WI38 (cell line): Measurements from ENCODE around the gene RTN4RL1.
A peak's percentile ranks its signal among the peaks of the same experiment; 100 is the strongest.

Experiments
- H3K4me3 ChIP-seq: 2 replicates; pipeline ENCODE4 v1.5.1; 2011; ENCODE audit warnings: low read depth, mild to moderate bottlenecking, control low read depth, low read length
- TF ChIP-seq, protein P1 (sequence below): IDR thresholded peaks from 2 replicates; pipeline ENCODE4 v1.5.1; 2012; ENCODE audit warnings: low read depth, mild to moderate bottlenecking, control low read depth, low read length

Gene RTN4RL1

GRCh38 chr17:2025622-2026309 is 632 bp upstream of the RTN4RL1 start:
- peak overlapping the region; percentile 42 for H3K4me3 ChIP-seq

DNA sequence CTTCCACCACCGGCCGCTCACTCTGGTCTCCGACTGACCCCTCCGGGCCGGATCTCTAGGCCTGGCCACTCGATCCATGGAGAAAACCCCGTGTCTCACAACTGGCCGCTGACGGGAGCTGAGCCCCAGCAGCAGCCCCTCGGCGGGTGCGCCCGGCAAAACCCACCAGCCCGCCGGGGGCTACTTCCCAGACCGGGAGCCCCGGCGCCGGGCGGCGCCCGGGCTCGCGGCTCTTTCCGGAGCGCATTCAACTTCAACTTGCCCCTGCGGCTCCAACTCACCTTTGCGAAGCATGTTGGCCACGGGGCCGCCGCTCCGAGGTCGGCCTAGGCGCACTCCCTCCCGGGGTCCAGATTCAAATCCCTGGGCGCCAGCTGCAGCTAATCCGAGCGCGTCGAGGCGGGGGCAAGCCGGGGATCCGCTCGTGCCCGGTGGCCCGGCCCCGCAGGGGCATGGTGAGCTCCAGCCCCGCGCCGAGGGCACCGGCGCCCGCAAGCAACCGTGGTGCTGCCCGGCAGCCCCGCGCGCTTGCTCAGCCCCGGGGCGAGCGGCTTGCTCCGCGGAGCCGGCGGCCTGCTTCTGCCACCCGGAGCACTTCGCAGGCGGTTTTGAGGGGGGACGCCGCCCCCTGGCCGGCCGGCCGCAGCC is 438 bp downstream of the RTN4RL1 start:
- peak overlapping the region; percentile 42 for H3K4me3 ChIP-seq
- TF ChIP-seq, protein P1, sequence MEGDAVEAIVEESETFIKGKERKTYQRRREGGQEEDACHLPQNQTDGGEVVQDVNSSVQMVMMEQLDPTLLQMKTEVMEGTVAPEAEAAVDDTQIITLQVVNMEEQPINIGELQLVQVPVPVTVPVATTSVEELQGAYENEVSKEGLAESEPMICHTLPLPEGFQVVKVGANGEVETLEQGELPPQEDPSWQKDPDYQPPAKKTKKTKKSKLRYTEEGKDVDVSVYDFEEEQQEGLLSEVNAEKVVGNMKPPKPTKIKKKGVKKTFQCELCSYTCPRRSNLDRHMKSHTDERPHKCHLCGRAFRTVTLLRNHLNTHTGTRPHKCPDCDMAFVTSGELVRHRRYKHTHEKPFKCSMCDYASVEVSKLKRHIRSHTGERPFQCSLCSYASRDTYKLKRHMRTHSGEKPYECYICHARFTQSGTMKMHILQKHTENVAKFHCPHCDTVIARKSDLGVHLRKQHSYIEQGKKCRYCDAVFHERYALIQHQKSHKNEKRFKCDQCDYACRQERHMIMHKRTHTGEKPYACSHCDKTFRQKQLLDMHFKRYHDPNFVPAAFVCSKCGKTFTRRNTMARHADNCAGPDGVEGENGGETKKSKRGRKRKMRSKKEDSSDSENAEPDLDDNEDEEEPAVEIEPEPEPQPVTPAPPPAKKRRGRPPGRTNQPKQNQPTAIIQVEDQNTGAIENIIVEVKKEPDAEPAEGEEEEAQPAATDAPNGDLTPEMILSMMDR = no peak

More at GRCh38 chr17:2025622-2026309, 632 bp upstream of the RTN4RL1 start:
- TF ChIP-seq, protein P1 = peak; percentile 86

- peak overlapping the region; percentile 18; the same call in 1 of the 2 replicates for H3K4me3 ChIP-seq
- TF ChIP-seq, protein P1 = no peak
These were observed 1.2 kb downstream of the RTN4RL1 start for GRCh38 chr17:2023692-2024571.

GRCh38 chr17:2023256-2023655 is 1.9 kb downstream of the RTN4RL1 start:
- no peak overlapping the region for H3K4me3 ChIP-seq
- TF ChIP-seq, protein P1 = no peak

GRCh38 chr17:2022647-2023240 is 2.4 kb downstream of the RTN4RL1 start:
- TF ChIP-seq, protein P1 = no peak

DNA sequence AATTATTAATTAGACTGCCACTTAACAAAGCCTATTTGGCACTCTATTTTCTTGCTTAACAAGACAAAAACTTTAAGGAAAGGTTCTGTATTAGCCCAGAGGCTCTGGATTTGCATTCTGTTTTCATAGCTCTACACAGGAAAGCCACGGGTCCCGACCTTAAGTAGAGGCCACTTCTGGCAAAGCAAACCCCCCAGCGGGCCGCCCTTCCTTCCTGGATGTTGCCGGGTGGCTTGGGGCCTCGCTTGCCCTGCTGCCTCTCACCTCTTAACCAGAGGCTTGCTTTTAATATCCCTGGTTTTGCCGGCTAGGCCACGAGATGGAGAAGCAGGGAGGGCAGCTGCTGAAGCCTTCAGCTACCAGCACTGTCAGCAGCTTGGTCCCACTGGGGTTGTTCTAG is 4.4 kb downstream of the RTN4RL1 start:
- H3K4me3 ChIP-seq = no peak overlapping the region
- TF ChIP-seq, protein P1 = no peak

More at GRCh38 chr17:2022647-2023240, 2.4 kb downstream of the RTN4RL1 start:
- H3K4me3 ChIP-seq = no peak overlapping the region
